ENCODE data around the gene RIPOR2.
"Not testable (repeated sequence)": the region's sequence is repeated elsewhere in the genome, so short reads cannot be mapped to it uniquely, and the experiment has no call there.

RIPOR2 gene

DNA sequence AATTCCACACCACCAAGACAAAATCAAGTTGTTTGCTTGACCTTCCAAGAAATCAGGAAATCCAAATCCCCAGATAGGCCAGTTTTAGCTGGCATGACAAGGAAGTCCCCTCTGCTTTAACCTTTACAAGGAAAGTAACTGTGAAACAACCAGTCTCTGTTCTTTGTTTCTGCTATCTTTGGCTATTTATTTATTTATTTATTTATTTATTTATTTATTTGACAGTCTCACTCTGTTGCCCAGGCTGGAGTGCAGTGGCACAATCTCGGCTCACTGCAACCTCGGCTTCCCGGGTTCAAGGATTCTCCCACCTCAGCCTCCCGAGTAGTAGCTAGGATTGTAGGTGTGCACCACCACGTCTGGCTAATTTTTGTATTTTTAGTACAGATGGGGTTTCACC lies 175.6 kb downstream of the RIPOR2 start:
- Mint-ChIP-seq H3K4me1 (peaks cover 6% of the 10 kb centered on the region), H3K27ac (no peak overlapping the region), H3K36me3 (no peaks in the 10 kb centered on the region), H3K27me3 (no peaks in the 10 kb centered on the region), H3K4me3 (no peak overlapping the region), H3K9me3 (peaks cover 3% of the 10 kb centered on the region)
- no peak for ATAC-seq

DNA sequence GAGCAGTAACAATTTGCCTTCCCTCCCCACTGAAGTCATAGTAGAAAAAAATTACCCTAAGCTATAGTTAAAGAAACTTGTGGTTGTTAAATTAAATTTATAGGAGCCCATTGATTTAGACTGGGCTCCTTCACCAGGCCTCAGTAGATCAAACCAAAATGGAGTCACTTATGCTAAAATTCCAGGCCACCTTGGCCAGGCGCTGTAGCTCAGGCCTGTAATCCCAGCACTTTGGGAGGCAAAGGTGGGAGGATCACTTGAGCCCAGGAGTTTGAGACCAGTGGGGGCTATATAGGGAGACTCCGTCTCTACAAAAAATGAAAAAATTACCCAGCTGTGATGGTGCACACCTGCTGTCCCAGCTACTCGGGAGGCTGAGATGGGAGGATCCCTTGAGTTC lies 176.0 kb downstream of the RIPOR2 start:
- no peak overlapping the region for H3K27ac Mint-ChIP-seq
- no peaks in the 10 kb centered on the region for H3K36me3 Mint-ChIP-seq
- no peak for ATAC-seq
- H3K9me3 Mint-ChIP-seq: peaks cover 3% of the 10 kb centered on the region
- peaks cover 6% of the 10 kb centered on the region for H3K4me1 Mint-ChIP-seq
- no peak overlapping the region for H3K4me3 Mint-ChIP-seq
- H3K27me3 Mint-ChIP-seq: no peaks in the 10 kb centered on the region

DNA sequence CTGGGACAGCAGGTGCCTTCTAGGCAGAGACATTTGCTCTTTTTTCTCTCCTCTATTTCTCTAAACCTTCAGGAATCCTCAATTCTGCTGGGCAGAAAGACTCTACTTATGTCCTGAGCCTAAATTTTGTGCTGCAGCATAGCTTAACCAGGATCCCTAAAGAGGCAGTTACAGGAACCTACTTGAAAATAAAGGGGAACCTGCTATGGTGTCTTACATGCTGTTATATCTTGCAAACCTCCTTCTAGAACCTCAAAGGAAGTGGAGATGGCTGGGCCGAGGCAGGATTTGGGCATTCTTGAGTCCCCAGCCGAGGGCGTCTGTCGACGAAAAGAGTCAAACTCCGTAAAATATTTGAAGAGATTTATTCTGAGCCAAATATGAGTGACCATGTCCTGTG lies 178.1 kb downstream of the RIPOR2 start:
- Mint-ChIP-seq H3K4me1 (peaks cover 6% of the 10 kb centered on the region), H3K27me3 (no peaks in the 10 kb centered on the region), H3K27ac (no peak overlapping the region), H3K36me3 (no peaks in the 10 kb centered on the region), H3K9me3 (peaks cover 3% of the 10 kb centered on the region), H3K4me3 (no peak overlapping the region)
- ATAC-seq: no peak

DNA sequence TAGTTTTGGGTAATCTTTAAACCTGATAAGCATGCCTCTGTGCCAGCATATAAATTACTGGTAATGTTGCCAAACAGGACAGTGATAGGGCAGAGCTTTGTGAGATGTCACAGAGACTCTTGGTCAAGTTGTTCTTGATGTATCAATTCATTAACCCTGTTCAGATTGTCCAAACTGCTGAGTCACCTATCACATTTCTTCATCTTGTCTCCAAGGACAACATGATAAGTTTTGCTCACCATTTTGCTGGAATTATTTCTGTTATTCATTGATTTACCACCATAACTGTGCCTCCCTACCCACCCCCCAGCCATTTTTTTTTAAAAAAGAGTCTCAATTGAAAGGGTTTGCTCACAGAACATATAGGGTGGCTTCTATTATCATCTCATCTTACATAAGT lies 180.5 kb downstream of the RIPOR2 start:
- ATAC-seq: no peak
- H3K9me3 Mint-ChIP-seq: no peaks in the 10 kb centered on the region
- H3K4me3 Mint-ChIP-seq: no peak overlapping the region
- H3K4me1 Mint-ChIP-seq: no peaks in the 10 kb centered on the region
- no peaks in the 10 kb centered on the region for H3K27me3 Mint-ChIP-seq
- H3K27ac Mint-ChIP-seq: no peak overlapping the region
- no peaks in the 10 kb centered on the region for H3K36me3 Mint-ChIP-seq

DNA sequence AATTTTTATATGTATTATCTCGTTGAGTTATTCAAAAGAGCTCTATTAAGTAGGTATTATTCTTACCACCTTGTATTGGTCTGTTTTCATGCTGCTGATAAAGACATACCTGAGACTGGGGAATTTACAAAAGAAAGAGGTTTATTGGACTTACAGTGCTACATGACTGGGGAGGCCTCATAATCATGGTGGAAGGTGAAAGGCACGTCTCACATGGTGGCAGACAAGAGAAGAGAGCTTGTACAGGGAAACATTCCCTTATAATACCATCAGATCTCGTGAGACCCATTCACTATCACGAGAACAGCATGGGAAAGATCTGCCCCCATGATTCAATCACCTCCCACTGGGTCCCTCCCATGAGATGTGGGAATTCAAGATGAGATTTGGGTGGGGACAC lies 181.4 kb downstream of the RIPOR2 start:
- H3K27ac Mint-ChIP-seq, H3K36me3 Mint-ChIP-seq, H3K9me3 Mint-ChIP-seq, H3K4me1 Mint-ChIP-seq, H3K27me3 Mint-ChIP-seq, H3K4me3 Mint-ChIP-seq, ATAC-seq: not testable (repeated sequence)

Measured in stimulated activated memory B cell treated with anti-CD40 and anti-IgM and Interleukin-4, amounts not matched to agents 10 μg/mL and 1 μg/mL and 100 μg/mL, for 72 hours (primary cell).